ENCODE results near the gene MASP1. TPM values are rescaled to one million over a fixed set of nuclear protein-coding genes. Genes with fewer than 3 reads are reported as not detected.

MASP1 gene
- total and polyA plus RNA-seq, 7 experiments from 2014 or later = not detected

DNA sequence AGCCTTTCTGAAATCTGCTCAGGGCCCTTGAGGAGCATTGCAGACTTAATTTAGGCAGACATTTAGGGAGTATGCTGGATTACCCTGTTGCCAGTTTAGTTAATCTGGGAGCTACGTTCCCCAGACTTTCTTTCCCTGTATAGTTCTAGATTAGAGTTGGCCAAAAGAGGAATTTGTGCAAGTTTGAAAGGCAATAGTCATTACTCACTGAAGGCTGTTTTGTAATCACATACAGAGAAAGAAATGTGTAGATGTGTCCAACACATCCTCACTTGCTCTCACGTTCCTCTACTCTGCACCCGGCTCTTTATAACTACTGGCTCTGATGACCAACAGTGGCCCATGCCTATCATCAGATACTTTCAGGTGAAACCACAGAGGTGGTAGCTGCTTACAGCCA is 24.2 kb downstream of the MASP1 start:
- Histone ChIP-seq H3K27ac (ENCODE audit: low read depth, low read length) (no peak overlapping the region), H3K27me3 (ENCODE audit: control insufficient read depth in 2 of 2, insufficient read depth in 2 of 2, low read length in 2 of 2) (no peaks in the 10 kb centered on the region), H3K4me1 (ENCODE audit: control insufficient read depth in 2 of 2, insufficient read depth in 2 of 2, low read length in 2 of 2) (no peaks in the 10 kb centered on the region), H3K9me3 (ENCODE audit: control insufficient read depth in 2 of 3, low read length in 3 of 3) (peaks cover 0 to 5% (median 0%) of the 10 kb centered on the region in 3 experiments), H3K36me3 (ENCODE audit: control insufficient read depth in 2 of 3, insufficient read depth in 3 of 3, low read length in 3 of 3) (no peaks in the 10 kb centered on the region), H3K4me3 (ENCODE audit: low read length) (no peak overlapping the region)
- intact Hi-C loops (cut with micrococcal nuclease) = no loop called here
- ChIA-PET POLR2A (no interaction called here), CTCF (no interaction called here)
- Mint-ChIP-seq H3K9me3 (peaks cover 0 to 26% (median 7%) of the 10 kb centered on the region in 11 donors), H3K4me3 (no peak overlapping the region), H3K36me3 (peaks cover 0 to 13% (median 0%) of the 10 kb centered on the region in 5 donors), H3K27ac (no peak overlapping the region), H3K4me1 (no peaks in the 10 kb centered on the region), H3K27me3 (peaks cover 15 to 29% (median 22%) of the 10 kb centered on the region in 5 donors)
- ATAC-seq = no peak
- DNase-seq = no peak

GRCh38 chr3:187266691-187267090 is 24.8 kb downstream of the MASP1 start:
- Mint-ChIP-seq H3K27ac (no peak overlapping the region), H3K4me3 (no peak overlapping the region), H3K36me3 (peaks cover 0 to 13% (median 0%) of the 10 kb centered on the region in 5 donors), H3K27me3 (peaks cover 15 to 30% (median 24%) of the 10 kb centered on the region in 5 donors), H3K9me3 (peaks cover 0 to 26% (median 7%) of the 10 kb centered on the region in 11 donors), H3K4me1 (no peaks in the 10 kb centered on the region)
- POLR2A ChIA-PET = no interaction called here
- Histone ChIP-seq H3K4me3 (ENCODE audit: low read length) (no peak overlapping the region), H3K27ac (ENCODE audit: low read depth, low read length) (no peak overlapping the region), H3K4me1 (ENCODE audit: control insufficient read depth in 2 of 2, insufficient read depth in 2 of 2, low read length in 2 of 2) (no peaks in the 10 kb centered on the region), H3K9me3 (ENCODE audit: control insufficient read depth in 2 of 3, low read length in 3 of 3) (peaks cover 0 to 5% (median 0%) of the 10 kb centered on the region in 3 experiments), H3K27me3 (ENCODE audit: control insufficient read depth in 2 of 2, insufficient read depth in 2 of 2, low read length in 2 of 2) (no peaks in the 10 kb centered on the region), H3K36me3 (ENCODE audit: control insufficient read depth in 2 of 3, insufficient read depth in 3 of 3, low read length in 3 of 3) (no peaks in the 10 kb centered on the region)
- no peak for ATAC-seq
- DNase-seq = no peak
- intact Hi-C loops (cut with micrococcal nuclease) = no loop called here
- CTCF ChIA-PET = no interaction called here

DNA sequence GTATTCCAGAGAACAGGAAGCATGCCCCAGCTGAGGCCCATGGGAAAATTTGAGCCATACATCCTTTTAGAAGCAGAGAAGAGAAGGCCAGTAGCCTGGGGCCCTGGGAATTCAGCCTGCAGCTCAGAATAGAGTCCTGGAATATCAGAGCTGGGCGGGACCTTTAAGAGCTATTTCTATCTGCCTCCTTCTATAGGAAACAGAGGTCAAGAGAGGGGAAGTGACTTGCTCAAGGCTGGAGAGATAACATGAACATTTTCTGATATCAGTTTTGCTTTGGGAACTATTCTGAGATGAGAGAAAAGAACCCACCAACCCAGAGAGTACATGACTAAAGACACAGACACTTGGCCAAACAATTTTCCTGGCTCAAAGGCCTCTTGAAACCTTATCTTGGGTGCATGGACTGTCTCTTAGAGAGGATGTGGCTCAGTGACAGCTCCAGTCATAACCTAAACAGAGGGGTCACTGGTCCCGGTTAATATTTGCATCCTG is 26.0 kb downstream of the MASP1 start:
- intact Hi-C loops (cut with micrococcal nuclease) = no loop called here
- Histone ChIP-seq H3K9me3 (ENCODE audit: control insufficient read depth in 2 of 3, low read length in 3 of 3) (peaks cover 0 to 5% (median 0%) of the 10 kb centered on the region in 3 experiments), H3K4me1 (ENCODE audit: control insufficient read depth in 2 of 2, insufficient read depth in 2 of 2, low read length in 2 of 2) (no peaks in the 10 kb centered on the region), H3K27me3 (ENCODE audit: control insufficient read depth in 2 of 2, insufficient read depth in 2 of 2, low read length in 2 of 2) (no peaks in the 10 kb centered on the region), H3K27ac (ENCODE audit: low read depth, low read length) (no peak overlapping the region), H3K36me3 (ENCODE audit: control insufficient read depth in 2 of 3, insufficient read depth in 3 of 3, low read length in 3 of 3) (no peaks in the 10 kb centered on the region), H3K4me3 (ENCODE audit: low read length) (no peak overlapping the region)
- H3K27me3 Mint-ChIP-seq = peaks cover 15 to 32% (median 26%) of the 10 kb centered on the region in 5 donors
- ChIA-PET POLR2A (no interaction called here), CTCF (no interaction called here)
- ATAC-seq (no peak), DNase-seq (no peak)
- no peak overlapping the region for H3K27ac Mint-ChIP-seq
- peaks cover 0 to 25% (median 6%) of the 10 kb centered on the region in 11 donors for H3K9me3 Mint-ChIP-seq
- peaks cover 0 to 12% (median 0%) of the 10 kb centered on the region in 5 donors for H3K36me3 Mint-ChIP-seq
- H3K4me3 Mint-ChIP-seq = no peak overlapping the region
- H3K4me1 Mint-ChIP-seq = no peaks in the 10 kb centered on the region

DNA sequence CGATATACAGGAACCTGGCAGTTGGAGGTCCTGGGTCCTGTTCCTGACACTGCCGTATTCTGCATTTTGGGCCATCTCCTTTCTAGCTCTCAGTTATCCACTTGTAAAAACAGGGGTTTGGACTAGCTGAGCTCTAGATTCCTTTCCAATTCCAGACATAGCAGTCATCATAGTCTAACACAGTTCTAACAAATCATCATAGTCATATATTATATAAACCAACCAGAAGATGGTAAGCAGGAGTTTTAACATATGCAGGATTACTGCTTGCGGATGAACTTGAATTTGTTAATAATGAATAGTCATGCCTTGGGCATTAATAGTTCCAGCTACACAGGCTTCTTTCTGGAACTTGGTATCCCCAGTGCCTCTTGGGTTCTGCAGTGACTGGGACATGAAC is 26.6 kb downstream of the MASP1 start:
- no peak for ATAC-seq
- Mint-ChIP-seq H3K4me1 (no peaks in the 10 kb centered on the region), H3K27me3 (peaks cover 17 to 35% (median 22%) of the 10 kb centered on the region in 5 donors), H3K4me3 (no peak overlapping the region), H3K9me3 (peaks cover 0 to 19% (median 3%) of the 10 kb centered on the region in 11 donors), H3K36me3 (peaks cover 0 to 6% (median 0%) of the 10 kb centered on the region in 5 donors), H3K27ac (no peak overlapping the region)
- no peaks in the 10 kb centered on the region for H3K4me1 ChIP-seq (ENCODE audit: control insufficient read depth in 2 of 2, insufficient read depth in 2 of 2, low read length in 2 of 2)
- H3K36me3 ChIP-seq (ENCODE audit: control insufficient read depth in 2 of 3, insufficient read depth in 3 of 3, low read length in 3 of 3) = no peaks in the 10 kb centered on the region
- CTCF ChIA-PET = no interaction called here
- POLR2A ChIA-PET = no interaction called here
- DNase-seq = no peak
- H3K27me3 ChIP-seq (ENCODE audit: control insufficient read depth in 2 of 2, insufficient read depth in 2 of 2, low read length in 2 of 2) = no peaks in the 10 kb centered on the region
- H3K4me3 ChIP-seq (ENCODE audit: low read length) = no peak overlapping the region
- intact Hi-C loops (cut with micrococcal nuclease) = no loop called here
- H3K9me3 ChIP-seq (ENCODE audit: control insufficient read depth in 2 of 3, low read length in 3 of 3) = peaks cover 0 to 5% (median 0%) of the 10 kb centered on the region in 3 experiments
- H3K27ac ChIP-seq (ENCODE audit: low read depth, low read length) = no peak overlapping the region

GRCh38 chr3:187264021-187264420 is 27.5 kb downstream of the MASP1 start:
- H3K27ac Mint-ChIP-seq = no peak overlapping the region
- H3K4me3 Mint-ChIP-seq = no peak overlapping the region
- Histone ChIP-seq H3K36me3 (ENCODE audit: control insufficient read depth in 2 of 3, insufficient read depth in 3 of 3, low read length in 3 of 3) (no peaks in the 10 kb centered on the region), H3K4me1 (ENCODE audit: control insufficient read depth in 2 of 2, insufficient read depth in 2 of 2, low read length in 2 of 2) (no peaks in the 10 kb centered on the region), H3K27ac (ENCODE audit: low read depth, low read length) (no peak overlapping the region), H3K4me3 (ENCODE audit: low read length) (no peak overlapping the region), H3K27me3 (ENCODE audit: control insufficient read depth in 2 of 2, insufficient read depth in 2 of 2, low read length in 2 of 2) (no peaks in the 10 kb centered on the region), H3K9me3 (ENCODE audit: control insufficient read depth in 2 of 3, low read length in 3 of 3) (peaks cover 0 to under 1% (median 0%) of the 10 kb centered on the region in 3 experiments)
- ATAC-seq = no peak
- no peak for DNase-seq
- ChIA-PET CTCF (no interaction called here), POLR2A (no interaction called here)
- intact Hi-C loops (cut with micrococcal nuclease) = no loop called here
- peaks cover 21 to 37% (median 22%) of the 10 kb centered on the region in 5 donors for H3K27me3 Mint-ChIP-seq
- H3K36me3 Mint-ChIP-seq = no peaks in the 10 kb centered on the region
- H3K4me1 Mint-ChIP-seq = no peaks in the 10 kb centered on the region
- H3K9me3 Mint-ChIP-seq = peaks cover 0 to 11% (median 0%) of the 10 kb centered on the region in 11 donors

GRCh38 chr3:187263270-187263669 is 28.3 kb downstream of the MASP1 start:
- no peaks in the 10 kb centered on the region for H3K27me3 ChIP-seq (ENCODE audit: control insufficient read depth in 2 of 2, insufficient read depth in 2 of 2, low read length in 2 of 2)
- no peaks in the 10 kb centered on the region for H3K36me3 ChIP-seq (ENCODE audit: control insufficient read depth in 2 of 3, insufficient read depth in 3 of 3, low read length in 3 of 3)
- Mint-ChIP-seq H3K27ac (no peak overlapping the region), H3K27me3 (peaks cover 22 to 32% (median 25%) of the 10 kb centered on the region in 5 donors), H3K4me1 (no peaks in the 10 kb centered on the region), H3K36me3 (no peaks in the 10 kb centered on the region), H3K4me3 (no peak overlapping the region), H3K9me3 (peaks cover 0 to 6% (median 0%) of the 10 kb centered on the region in 11 donors)
- DNase-seq (no peak), ATAC-seq (no peak)
- ChIA-PET CTCF (no interaction called here), POLR2A (no interaction called here)
- no peak overlapping the region for H3K4me3 ChIP-seq (ENCODE audit: low read length)
- H3K9me3 ChIP-seq (ENCODE audit: control insufficient read depth in 2 of 3, low read length in 3 of 3) = no peaks in the 10 kb centered on the region
- H3K4me1 ChIP-seq (ENCODE audit: control insufficient read depth in 2 of 2, insufficient read depth in 2 of 2, low read length in 2 of 2) = no peaks in the 10 kb centered on the region
- no peak overlapping the region for H3K27ac ChIP-seq (ENCODE audit: low read depth, low read length)
- intact Hi-C loops (cut with micrococcal nuclease) = no loop called here

- POLR2A ChIA-PET = no interaction called here
- Histone ChIP-seq H3K27me3 (ENCODE audit: control insufficient read depth in 2 of 2, insufficient read depth in 2 of 2, low read length in 2 of 2) (no peaks in the 10 kb centered on the region), H3K4me3 (ENCODE audit: low read length) (no peak overlapping the region), H3K9me3 (ENCODE audit: control insufficient read depth in 2 of 3, low read length in 3 of 3) (no peaks in the 10 kb centered on the region), H3K4me1 (ENCODE audit: control insufficient read depth in 2 of 2, insufficient read depth in 2 of 2, low read length in 2 of 2) (no peaks in the 10 kb centered on the region), H3K27ac (ENCODE audit: low read depth, low read length) (no peak overlapping the region), H3K36me3 (ENCODE audit: control insufficient read depth in 2 of 3, insufficient read depth in 3 of 3, low read length in 3 of 3) (no peaks in the 10 kb centered on the region)
- H3K27me3 Mint-ChIP-seq = peaks cover 16 to 26% (median 23%) of the 10 kb centered on the region in 5 donors
- no peaks in the 10 kb centered on the region for H3K9me3 Mint-ChIP-seq
- no peaks in the 10 kb centered on the region for H3K36me3 Mint-ChIP-seq
- H3K4me1 Mint-ChIP-seq = no peaks in the 10 kb centered on the region
- intact Hi-C loops (cut with micrococcal nuclease) = no loop called here
- H3K4me3 Mint-ChIP-seq = no peak overlapping the region
- ATAC-seq (no peak), DNase-seq (no peak)
- no peak overlapping the region for H3K27ac Mint-ChIP-seq
- CTCF ChIA-PET = no interaction called here
Measured at GRCh38 chr3:187262360-187262759, 29.2 kb downstream of the MASP1 start.

Measured in naive thymus-derived CD4-positive, alpha-beta T cell (primary cell).